Sigmoid colon (tissue), 4 donors: ENCODE data around the gene RXFP3.

Experiments used
- POLR2A ChIP-seq, 2 donors: fragments of 450-650 bp; IDR thresholded peaks; one replicate each; pipeline ENCODE4 v1.6.1; 2016; ENCODE audit warnings: antibody characterized with exemption in 2 of 2, mild to moderate bottlenecking in 2 of 2, moderate library complexity in 2 of 2
- POLR2AphosphoS5 ChIP-seq, 4 donors: sonication (generic); formaldehyde crosslinking; IDR thresholded peaks; one replicate each; pipeline ENCODE4 v1.6.1; 2017; ENCODE audit warnings: antibody characterized with exemption in 4 of 4
- TF ChIP-seq, protein P1 (sequence below), 4 experiments: fragments of 450-650 bp in 3 of 4; fragments of 200-600 bp in 1 of 4; IDR thresholded peaks; one replicate each; pipeline ENCODE4 v1.5.1; 2016 to 2019; ENCODE audit warnings: antibody characterized with exemption in 4 of 4, mild to moderate bottlenecking in 3 of 4, moderate library complexity in 2 of 4

DNA sequence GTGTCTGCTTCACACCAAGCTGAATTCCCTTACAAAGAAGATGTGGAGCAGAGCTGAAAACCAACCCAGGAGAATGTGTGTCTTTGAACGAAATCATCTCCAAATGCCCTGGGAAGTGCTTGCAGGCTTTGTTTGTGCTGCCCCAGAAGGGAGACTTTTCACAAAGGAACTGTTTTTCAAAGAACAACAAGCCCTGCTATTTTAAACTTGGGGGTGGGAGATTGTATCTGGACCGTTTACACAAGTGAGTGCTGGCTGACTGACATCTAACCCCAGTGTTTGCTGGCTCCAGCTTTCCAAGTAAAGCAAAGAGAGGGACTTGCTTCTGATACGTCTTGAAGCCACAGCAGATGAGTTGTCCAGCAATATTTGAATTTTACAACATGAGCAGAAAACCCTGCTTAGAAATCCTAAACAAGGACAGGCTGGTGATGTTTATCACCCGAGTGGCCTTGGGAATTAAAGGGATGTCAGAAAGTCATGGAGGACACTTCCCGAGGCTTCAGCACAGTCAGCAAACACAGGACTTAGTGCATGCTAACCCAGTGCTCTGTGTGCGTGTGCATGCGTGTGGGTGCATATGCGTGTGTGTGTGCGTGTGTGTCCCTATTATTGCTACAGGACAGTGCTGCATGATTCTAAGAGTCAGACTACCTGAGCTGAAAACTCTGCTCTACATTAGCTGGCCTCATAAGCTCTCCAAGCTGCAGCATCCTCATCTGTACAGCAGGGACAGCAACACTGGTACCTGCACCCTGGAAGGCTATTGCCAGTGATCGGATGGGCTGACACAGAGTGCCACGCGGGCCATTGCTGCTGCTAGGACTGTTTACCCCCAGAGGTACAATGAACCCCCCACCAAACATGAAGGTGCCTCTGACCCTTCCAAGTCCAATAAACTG, 45.8 kb upstream of the RXFP3 start:
- TF ChIP-seq, protein P1, sequence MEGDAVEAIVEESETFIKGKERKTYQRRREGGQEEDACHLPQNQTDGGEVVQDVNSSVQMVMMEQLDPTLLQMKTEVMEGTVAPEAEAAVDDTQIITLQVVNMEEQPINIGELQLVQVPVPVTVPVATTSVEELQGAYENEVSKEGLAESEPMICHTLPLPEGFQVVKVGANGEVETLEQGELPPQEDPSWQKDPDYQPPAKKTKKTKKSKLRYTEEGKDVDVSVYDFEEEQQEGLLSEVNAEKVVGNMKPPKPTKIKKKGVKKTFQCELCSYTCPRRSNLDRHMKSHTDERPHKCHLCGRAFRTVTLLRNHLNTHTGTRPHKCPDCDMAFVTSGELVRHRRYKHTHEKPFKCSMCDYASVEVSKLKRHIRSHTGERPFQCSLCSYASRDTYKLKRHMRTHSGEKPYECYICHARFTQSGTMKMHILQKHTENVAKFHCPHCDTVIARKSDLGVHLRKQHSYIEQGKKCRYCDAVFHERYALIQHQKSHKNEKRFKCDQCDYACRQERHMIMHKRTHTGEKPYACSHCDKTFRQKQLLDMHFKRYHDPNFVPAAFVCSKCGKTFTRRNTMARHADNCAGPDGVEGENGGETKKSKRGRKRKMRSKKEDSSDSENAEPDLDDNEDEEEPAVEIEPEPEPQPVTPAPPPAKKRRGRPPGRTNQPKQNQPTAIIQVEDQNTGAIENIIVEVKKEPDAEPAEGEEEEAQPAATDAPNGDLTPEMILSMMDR (IDR thresholded peaks at IDR 0.05), result no peak
- TF ChIP-seq POLR2AphosphoS5 (IDR thresholded peaks at IDR 0.05) (no peak), POLR2A (IDR thresholded peaks at IDR 0.05) (no peak)
